Neural progenitor cell (in vitro differentiated cells): ENCODE data around the gene MAD2L2. TPM values are rescaled to one million over a fixed set of nuclear protein-coding genes. Genes with fewer than 3 reads are reported as not detected.

Experiments
- DNase-seq: peaks from one replicate; pipeline ENCODE4 v3.0.0-alpha.2; 2016; ENCODE audit warnings: low spot score
- H2AFZ ChIP-seq: fragments of 200-600 bp; sonication (generic); replicated peaks from 2 replicates; pipeline ENCODE4 v1.6.1; 2016; ENCODE audit warnings: antibody characterized with exemption
- H3F3A ChIP-seq: fragments of 200-600 bp; sonication (generic); 2 replicates; pipeline ENCODE4 v1.6.1; 2016; ENCODE audit warnings: antibody characterized with exemption, low read depth
- H3K27ac ChIP-seq: fragments of 200-600 bp; sonication (generic); 2 replicates; pipeline ENCODE4 v1.5.1; 2016; ENCODE audit warnings: mild to moderate bottlenecking
- H3K27me3 ChIP-seq: fragments of 200-600 bp; sonication (generic); 2 replicates; pipeline ENCODE4 v1.6.1; 2016; ENCODE audit warnings: mild to moderate bottlenecking, moderate library complexity
- H3K36me3 ChIP-seq: fragments of 200-600 bp; sonication (generic); 2 replicates; pipeline ENCODE4 v1.5.1; 2016
- H3K4me1 ChIP-seq: fragments of 200-600 bp; sonication (generic); 2 replicates; pipeline ENCODE4 v1.6.1; 2016; ENCODE audit warnings: mixed run types
- H3K4me2 ChIP-seq: fragments of 200-600 bp; sonication (generic); 2 replicates; pipeline ENCODE4 v1.6.1; 2016
- H3K4me3 ChIP-seq: fragments of 200-600 bp; sonication (generic); 2 replicates; pipeline ENCODE4 v1.5.1; 2016
- H3K79me2 ChIP-seq: fragments of 200-600 bp; sonication (generic); 2 replicates; pipeline ENCODE4 v1.6.1; 2016; ENCODE audit warnings: low read depth
- H3K9ac ChIP-seq: fragments of 200-600 bp; sonication (generic); 2 replicates; pipeline ENCODE4 v1.6.1; 2016
- H3K9me3 ChIP-seq: fragments of 200-600 bp; sonication (generic); 2 replicates; pipeline ENCODE4 v1.5.1; 2016; ENCODE audit warnings: low read depth
- H4K20me1 ChIP-seq: fragments of 200-600 bp; sonication (generic); 2 replicates; pipeline ENCODE4 v1.6.1; 2016; ENCODE audit warnings: low read depth
- H3K27ac Mint-ChIP-seq: 3 replicates; pipeline ENCODE4 v1.8.0; 2021; ENCODE audit warnings: mixed read lengths
- H3K27me3 Mint-ChIP-seq: 2 replicates; pipeline ENCODE4 v1.8.0; 2022; ENCODE audit warnings: low read depth, mild to moderate bottlenecking, inconsistent platforms, moderate library complexity, mixed read lengths; ENCODE audit not compliant: insufficient read depth
- H3K36me3 Mint-ChIP-seq: 3 replicates; pipeline ENCODE4 v1.8.0; 2021; ENCODE audit warnings: mixed read lengths
- H3K4me1 Mint-ChIP-seq: 3 replicates; pipeline ENCODE4 v1.8.0; 2021; ENCODE audit warnings: mixed read lengths
- H3K4me3 Mint-ChIP-seq: 3 replicates; pipeline ENCODE4 v1.8.0; 2021; ENCODE audit warnings: mild to moderate bottlenecking, moderate library complexity, mixed read lengths
- H3K9me3 Mint-ChIP-seq: 3 replicates; pipeline ENCODE4 v1.8.0; 2020; ENCODE audit warnings: mixed read lengths
- CTCF ChIP-seq: fragments of 200-600 bp; sonication (generic); IDR thresholded peaks from 2 replicates; pipeline ENCODE4 v1.5.1; 2017; ENCODE audit warnings: antibody characterized with exemption, mild to moderate bottlenecking
- EZH2 ChIP-seq: fragments of 200-600 bp; sonication (generic); IDR thresholded peaks from 2 replicates; pipeline ENCODE4 v1.6.1; 2017; ENCODE audit warnings: antibody characterized with exemption, mild to moderate bottlenecking, moderate library complexity
- EZH2phosphoT487 ChIP-seq: fragments of 200-600 bp; sonication (generic); IDR thresholded peaks from 2 replicates; pipeline ENCODE4 v1.6.1; 2017; ENCODE audit warnings: antibody characterized with exemption
- total RNA-seq: library from RNA; depleted of rRNA; stranded (reverse); fragments of >200 nt; gene quantifications from 2 replicates; pipeline ENCODE4 v1.2.3, GENCODE V29; 2015; ENCODE audit warnings: low replicate concordance

MAD2L2 gene
- total RNA-seq, 1 donor from 2014 or later, result 108 TPM

GRCh38 chr1:11725616-11726015, 44.7 kb upstream of the MAD2L2 start:
- Mint-ChIP-seq H3K27me3 (peaks cover 12% of the 10 kb centered on the region), H3K4me1 (peaks cover 20% of the 10 kb centered on the region), H3K9me3 (no peaks in the 10 kb centered on the region), H3K27ac (no peak overlapping the region), H3K4me3 (no peak overlapping the region), H3K36me3 (no peaks in the 10 kb centered on the region)
- TF ChIP-seq EZH2phosphoT487, result no peak
- TF ChIP-seq EZH2, result no peak
- TF ChIP-seq CTCF, result no peak
- Histone ChIP-seq H3K36me3 (no peaks in the 10 kb centered on the region), H3K9me3 (no peaks in the 10 kb centered on the region), H3K4me1 (peaks cover 9% of the 10 kb centered on the region), H4K20me1 (peaks cover 2% of the 10 kb centered on the region), H3K27ac (no peak overlapping the region), H3K4me2 (no peak overlapping the region), H3K4me3 (no peak overlapping the region), H3K9ac (no peak overlapping the region), H3K79me2 (no peaks in the 10 kb centered on the region), H2AFZ (no peak overlapping the region), H3F3A (peaks cover 8% of the 10 kb centered on the region), H3K27me3 (no peaks in the 10 kb centered on the region)
- no peak for DNase-seq

GRCh38 chr1:11722538-11722937, 41.6 kb upstream of the MAD2L2 start:
- no peak overlapping the region for H3K27ac ChIP-seq
- no peak overlapping the region for H3K4me2 ChIP-seq
- no peak overlapping the region for H3K4me3 ChIP-seq
- Mint-ChIP-seq H3K27ac (no peak overlapping the region), H3K9me3 (no peaks in the 10 kb centered on the region), H3K36me3 (no peaks in the 10 kb centered on the region), H3K4me1 (peaks cover 17% of the 10 kb centered on the region), H3K4me3 (no peak overlapping the region), H3K27me3 (peaks cover 8% of the 10 kb centered on the region)
- H3K9me3 ChIP-seq, result no peaks in the 10 kb centered on the region
- H3K27me3 ChIP-seq, result no peaks in the 10 kb centered on the region
- H3K36me3 ChIP-seq, result no peaks in the 10 kb centered on the region
- H3K79me2 ChIP-seq, result no peaks in the 10 kb centered on the region
- H4K20me1 ChIP-seq, result peaks cover 20% of the 10 kb centered on the region
- DNase-seq, result no peak
- peaks cover 9% of the 10 kb centered on the region for H3K4me1 ChIP-seq
- H2AFZ ChIP-seq, result no peak overlapping the region
- H3F3A ChIP-seq, result peaks cover 23% of the 10 kb centered on the region
- TF ChIP-seq EZH2phosphoT487, result no peak
- no peak for TF ChIP-seq EZH2
- no peak for TF ChIP-seq CTCF
- H3K9ac ChIP-seq, result no peak overlapping the region

GRCh38 chr1:11721311-11721710, 40.4 kb upstream of the MAD2L2 start:
- Mint-ChIP-seq H3K27ac (no peak overlapping the region), H3K4me3 (no peak overlapping the region), H3K27me3 (peaks cover 6% of the 10 kb centered on the region), H3K9me3 (no peaks in the 10 kb centered on the region), H3K4me1 (peaks cover 17% of the 10 kb centered on the region), H3K36me3 (peaks cover 3% of the 10 kb centered on the region)
- Histone ChIP-seq H3K36me3 (no peaks in the 10 kb centered on the region), H3K4me3 (no peak overlapping the region), H3K27me3 (no peaks in the 10 kb centered on the region), H3K9me3 (no peaks in the 10 kb centered on the region), H3K4me1 (peaks cover 9% of the 10 kb centered on the region), H3K79me2 (no peaks in the 10 kb centered on the region), H3K27ac (no peak overlapping the region), H3K9ac (no peak overlapping the region), H4K20me1 (peaks cover 20% of the 10 kb centered on the region), H2AFZ (no peak overlapping the region), H3F3A (peaks cover 23% of the 10 kb centered on the region), H3K4me2 (no peak overlapping the region)
- TF ChIP-seq CTCF, result no peak
- TF ChIP-seq EZH2, result no peak
- TF ChIP-seq EZH2phosphoT487, result no peak
- no peak for DNase-seq
